NCI-H1417 (cell line): Measurements from ENCODE around the gene TM7SF3.
"Not testable (repeated sequence)": the region's sequence is repeated elsewhere in the genome, so short reads cannot be mapped to it uniquely, and the experiment has no call there.

ENCODE experiments used
- DNase-seq, 3 experiments: peaks; one replicate each; lab custom pipeline; 2025; lab: John Stamatoyannopoulos, UW

Gene TM7SF3

DNA sequence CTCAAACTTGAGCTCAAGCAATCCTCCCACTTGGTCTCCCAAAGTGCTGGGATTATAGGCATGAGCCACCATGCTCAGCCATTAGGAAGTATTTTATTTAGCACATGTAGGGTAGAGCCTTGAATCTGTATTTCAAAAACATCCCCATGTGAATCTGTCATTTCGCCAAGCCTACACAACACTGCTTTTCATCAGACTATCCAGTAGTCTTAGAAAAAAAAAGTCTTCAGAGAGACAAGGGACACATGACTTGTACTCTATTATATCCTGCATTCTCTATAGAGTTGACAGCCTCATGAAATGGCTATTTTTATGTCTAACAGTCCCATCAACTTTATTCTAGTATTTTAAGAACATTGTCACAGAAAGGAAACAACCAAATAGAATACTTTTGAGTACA is 35.4 kb downstream of the TM7SF3 start:
- DNase-seq, result no peak

- DNase-seq, result no peak
Measured at GRCh38 chr12:26976687-26977086, 37.5 kb downstream of the TM7SF3 start.

DNA sequence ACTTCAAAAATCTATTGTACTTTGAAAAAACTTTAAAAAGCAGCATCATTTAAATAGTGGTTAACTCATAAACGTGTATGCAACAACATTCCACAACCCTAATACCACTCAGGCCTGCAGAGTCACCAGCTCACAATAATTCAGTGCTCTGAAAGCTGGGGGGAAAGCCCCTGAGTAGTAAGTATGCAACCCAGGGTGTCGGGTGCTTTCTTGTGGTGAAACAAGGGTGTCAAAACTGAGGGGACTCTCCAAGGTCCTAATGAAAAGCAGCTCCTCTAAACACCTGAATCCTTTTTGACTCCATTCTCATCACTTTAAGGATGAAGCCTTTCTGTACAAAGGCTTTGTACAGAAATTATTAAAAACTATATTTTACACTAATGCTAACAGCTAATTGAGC is 42.2 kb downstream of the TM7SF3 start:
- no peak for DNase-seq

DNA sequence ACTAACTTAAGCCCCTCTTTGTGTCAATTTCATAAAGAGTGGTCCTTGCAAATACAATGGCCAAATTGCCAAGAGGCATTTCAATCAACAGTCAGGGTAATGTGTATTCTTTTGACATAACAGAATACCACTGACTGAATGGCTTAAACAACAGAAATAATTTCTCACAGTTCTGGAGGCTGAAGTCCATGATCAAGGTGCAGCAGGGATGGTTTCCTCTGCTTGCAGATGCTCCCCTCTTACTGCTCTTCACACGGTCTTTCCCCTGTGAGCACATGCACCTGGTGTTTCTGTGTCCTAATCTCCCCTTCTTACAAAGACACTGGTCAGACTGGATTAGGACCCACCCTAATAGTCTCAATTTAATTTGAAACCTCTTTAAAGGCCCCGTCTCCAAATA is 44.0 kb downstream of the TM7SF3 start:
- no peak for DNase-seq

DNA sequence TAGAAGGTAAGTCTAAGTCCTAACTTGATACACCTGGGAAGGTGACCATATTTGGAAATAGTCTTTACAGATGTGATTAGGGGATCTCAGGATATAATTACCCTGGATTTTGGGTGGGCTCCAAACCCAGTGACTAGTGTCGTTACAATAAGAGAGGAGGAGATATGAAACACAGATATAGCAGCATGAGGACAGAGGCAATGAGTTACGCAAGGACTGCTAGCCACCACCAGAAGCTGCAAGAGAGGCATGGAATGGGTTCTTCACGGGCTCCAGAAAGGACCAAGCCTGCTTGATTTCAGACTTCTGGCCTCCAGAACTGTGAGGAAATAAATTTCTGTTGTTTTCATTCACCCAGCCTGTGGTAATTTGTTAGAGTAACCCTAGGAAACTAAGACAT is 47.3 kb downstream of the TM7SF3 start:
- no peak for DNase-seq

GRCh38 chr12:26963413-26963812 is 50.8 kb downstream of the TM7SF3 start:
- DNase-seq, result no peak

DNA sequence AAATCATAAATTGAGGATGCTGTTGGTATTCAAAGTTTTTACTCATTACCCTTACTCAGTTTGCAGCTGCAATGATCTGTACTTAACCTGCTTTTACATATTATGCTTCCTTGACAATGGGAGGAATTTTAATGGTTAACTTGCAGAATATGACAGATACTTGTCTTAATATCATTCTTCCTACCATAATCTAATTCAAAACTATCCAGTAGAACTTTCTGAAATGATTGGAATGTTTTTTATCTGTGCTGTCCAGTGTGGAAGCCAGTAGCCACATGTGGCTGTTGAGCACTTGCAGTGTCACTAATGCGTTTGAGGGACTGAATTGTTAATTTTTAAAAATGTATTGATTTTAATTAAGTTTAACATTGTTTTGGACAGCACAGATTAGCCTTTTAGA is 52.4 kb downstream of the TM7SF3 start:
- DNase-seq, result no peak

- not testable (repeated sequence) for DNase-seq
Measured at GRCh38 chr12:26961391-26961790, 52.8 kb downstream of the TM7SF3 start.

GRCh38 chr12:26954027-26954426 is 60.2 kb downstream of the TM7SF3 start:
- no peak for DNase-seq

DNA sequence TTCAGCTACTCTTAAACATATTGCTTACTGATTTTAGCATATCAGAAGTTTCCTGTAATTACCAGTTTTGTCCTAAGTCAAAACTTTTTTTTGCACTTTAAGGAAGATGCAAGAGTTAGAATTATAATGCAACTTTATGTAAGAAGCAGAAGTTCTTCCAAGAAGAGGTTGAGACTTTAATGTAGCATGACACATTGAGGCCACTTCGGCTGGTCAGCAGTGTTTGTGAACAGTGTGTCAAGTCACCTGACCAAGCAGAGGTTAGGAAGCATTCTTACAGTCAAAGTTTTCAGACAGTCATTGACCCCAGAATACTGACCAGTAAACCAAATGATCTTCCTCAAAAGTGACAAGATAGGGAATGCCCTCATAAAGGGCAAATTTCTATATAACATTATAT is 60.7 kb downstream of the TM7SF3 start:
- DNase-seq, result no peak

DNA sequence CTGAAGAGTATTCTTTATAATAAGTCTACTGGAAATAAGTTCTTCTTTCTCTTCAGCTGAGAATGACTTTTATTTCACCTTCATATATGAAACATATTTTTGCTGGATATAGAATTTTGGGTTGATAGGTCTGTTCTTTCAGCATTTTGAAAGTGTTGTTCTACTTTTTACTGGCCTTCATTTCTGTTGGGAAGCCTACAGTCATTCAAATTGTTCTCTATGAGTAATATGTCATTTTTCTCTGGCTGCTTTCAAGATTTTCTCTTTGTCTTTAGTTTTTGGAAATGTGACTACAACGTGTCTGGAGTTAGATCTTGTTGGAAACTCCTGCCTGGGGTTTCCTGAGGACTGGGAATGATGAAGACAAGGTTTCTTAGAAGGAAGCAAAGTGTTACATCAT is 65.9 kb downstream of the TM7SF3 start:
- DNase-seq, result no peak

- no peak for DNase-seq
Measured at GRCh38 chr12:26941215-26941594, 73.0 kb downstream of the TM7SF3 start.

DNA sequence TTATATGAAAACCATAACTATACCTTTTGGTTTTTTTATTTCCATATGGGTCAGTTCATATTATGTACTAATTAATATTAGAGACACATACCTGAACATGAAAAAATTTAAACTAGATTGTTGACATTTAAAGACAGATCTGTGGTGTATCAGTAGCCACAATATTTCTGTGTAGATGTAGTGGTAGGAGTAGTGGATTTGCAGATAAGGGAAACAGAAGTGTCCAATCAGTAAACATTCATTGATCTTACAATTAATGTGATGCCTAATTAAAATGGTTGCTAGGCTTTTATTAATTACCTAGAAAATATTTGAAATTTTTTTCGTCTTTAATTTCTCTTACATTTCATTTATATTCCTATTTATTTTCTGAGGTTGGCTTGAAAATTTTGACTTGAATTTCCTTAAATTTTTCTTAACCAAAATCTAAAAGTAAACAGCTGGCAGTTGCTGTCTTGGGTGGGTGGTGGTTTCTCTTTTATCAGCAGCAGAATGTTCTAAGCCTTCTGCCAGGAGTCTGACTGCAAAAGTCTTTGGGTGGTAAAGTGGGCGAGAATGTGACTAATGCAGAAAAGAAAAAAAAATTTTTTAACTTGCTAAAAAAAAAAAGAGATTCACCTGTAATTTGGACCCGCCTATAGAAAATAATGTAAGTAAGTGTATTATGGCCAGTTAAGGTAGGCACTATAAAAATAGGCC is 73.5 kb downstream of the TM7SF3 start:
- no peak for DNase-seq

DNA sequence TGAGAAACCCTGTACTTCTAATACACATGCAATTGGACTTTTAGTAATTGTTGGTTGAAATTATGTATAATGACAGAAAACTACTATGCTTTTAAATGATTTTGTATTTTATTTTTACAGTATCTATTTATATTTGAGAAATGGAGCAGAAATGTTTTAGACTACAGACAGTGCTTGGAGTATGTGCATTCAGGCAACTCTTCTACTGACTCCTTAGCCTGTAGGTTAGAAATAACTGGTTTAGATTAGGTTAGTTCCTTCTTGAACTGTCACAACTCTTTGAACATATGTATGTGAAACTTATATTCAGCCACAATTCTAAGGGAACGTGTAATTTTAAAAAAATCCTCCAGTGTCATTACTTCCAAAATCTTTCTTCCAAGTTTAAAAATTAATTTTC is 74.2 kb downstream of the TM7SF3 start:
- no peak for DNase-seq

- peak in 2 of 3 experiments; percentile 25 to 66 for DNase-seq
Measured at GRCh38 chr12:26939192-26939832, 74.9 kb downstream of the TM7SF3 start.

DNA sequence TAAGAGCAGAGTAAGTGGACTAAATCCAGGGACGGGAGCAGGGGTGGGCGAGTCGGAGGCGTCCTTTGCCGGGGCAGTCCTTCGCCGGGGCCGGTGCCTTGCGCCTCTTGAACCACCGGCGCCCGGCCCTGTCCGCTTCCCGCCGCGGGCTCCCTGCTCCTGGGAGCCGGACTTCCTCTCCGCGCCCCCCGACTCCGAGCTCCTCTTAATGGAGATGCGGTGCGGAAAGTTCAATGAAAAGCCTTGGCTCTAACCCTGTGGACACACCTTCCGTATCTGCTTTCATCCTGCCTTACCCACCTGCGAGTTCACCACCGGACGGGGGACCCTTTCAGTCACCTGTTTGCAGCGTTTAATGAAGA is 75.5 kb downstream of the TM7SF3 start:
- peak in 1 of 3 experiments; percentile 46 for DNase-seq

DNA sequence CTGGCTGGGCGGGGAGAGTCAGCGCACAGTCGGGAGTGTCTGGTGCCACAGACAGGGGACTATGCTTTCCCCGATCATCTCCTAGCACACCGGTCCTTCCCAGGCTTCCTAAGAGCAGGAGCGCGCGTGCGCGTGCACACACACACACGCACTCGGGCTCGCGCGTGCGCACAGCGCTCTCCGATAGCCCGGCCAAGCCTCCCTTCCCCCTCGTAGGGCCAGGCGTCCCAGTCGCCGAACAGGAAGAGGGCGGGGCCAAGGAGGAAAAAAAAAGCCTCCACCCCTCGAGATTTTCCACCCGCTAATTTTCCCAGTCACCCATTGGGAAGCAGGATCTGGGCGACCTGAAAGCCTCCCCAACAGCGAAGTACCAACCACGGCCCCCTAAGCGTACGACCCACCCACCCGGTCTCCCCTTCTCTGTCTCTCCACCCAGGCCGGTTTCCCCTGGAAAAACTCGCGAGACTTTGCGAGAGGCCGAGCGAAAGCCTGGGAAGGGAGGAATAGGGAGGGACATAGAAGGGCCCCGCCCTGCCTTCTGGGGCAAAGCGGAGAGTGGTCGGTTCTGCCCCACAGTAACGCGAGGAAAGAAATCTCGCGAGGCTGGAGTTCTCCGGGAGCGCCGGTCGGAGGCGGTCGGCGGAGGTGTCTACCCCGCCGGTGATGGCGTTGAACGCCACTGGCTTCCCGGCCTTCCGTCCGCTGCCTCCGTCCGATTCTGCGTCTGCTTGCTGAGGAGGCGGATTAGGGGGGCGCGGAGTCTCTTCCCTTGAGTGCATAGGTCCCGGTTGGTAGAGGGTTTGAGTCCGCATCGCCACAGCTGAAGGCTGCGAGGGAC is 76.1 kb downstream of the TM7SF3 start, which contains the start of the genes FGFR1OP2 and INTS13:
TSS of gene FGFR1OP2 (plus strand) at position 608 of the 838 bp plus-strand sequence. CDS start 15,689 bp downstream, outside the sequence.
TSS of gene INTS13 (minus strand) at position 119 of the 838 bp plus-strand sequence. CDS start 1,178 bp downstream, outside the sequence.
- DNase-seq, result peak; percentile 98 to 100 (median 99)

- no peak for DNase-seq
Measured at GRCh38 chr12:26937443-26937862, 76.7 kb downstream of the TM7SF3 start.

- peak in 1 of 3 experiments; percentile 42 for DNase-seq
Measured at GRCh38 chr12:26936559-26937442, 77.4 kb downstream of the TM7SF3 start.

DNA sequence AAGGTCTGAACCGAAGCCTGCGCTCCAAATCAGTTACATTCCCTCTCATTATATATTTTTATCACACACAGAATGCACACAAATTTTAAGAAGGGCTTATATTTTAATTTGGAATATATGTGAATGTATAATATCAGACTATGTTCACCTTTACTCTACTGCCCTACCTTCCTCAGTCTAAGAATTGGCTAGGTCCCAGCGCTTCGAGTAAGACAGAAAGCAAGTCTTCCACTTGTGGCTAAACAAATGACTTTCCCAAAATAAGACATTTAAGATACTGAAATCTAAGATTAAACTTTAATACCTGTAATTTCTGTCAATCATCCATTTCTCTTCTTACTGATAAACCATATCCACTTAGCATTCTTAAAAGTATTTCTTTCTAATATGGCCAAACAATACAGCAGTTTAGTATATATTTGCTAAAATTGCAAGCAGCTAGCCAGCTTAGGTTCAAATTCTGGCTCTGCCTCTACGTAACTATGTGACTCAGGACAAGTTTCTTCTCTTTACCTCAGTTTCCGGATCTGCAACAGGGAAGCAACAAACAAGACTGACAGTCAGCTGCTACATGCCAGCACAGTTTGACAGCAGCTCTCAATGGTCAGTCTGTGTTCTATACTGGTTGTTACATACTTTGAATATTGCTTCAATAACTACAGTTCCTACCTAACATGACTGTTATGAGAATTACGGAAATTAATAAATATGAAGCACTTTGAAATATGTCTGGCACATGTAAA is 78.4 kb downstream of the TM7SF3 start:
- DNase-seq, result no peak

- no peak for DNase-seq
Measured at GRCh38 chr12:26929590-26929989, 84.6 kb downstream of the TM7SF3 start.
